Measurements from ENCODE around the gene CD55. TPM values are rescaled to one million over a fixed set of nuclear protein-coding genes. Genes with fewer than 3 reads are reported as not detected.
A peak's percentile ranks its signal among the peaks of the same experiment; 100 is the strongest.

CD55 gene
- total RNA-seq, 1 experiment from 2014 or later, result 108 TPM

DNA sequence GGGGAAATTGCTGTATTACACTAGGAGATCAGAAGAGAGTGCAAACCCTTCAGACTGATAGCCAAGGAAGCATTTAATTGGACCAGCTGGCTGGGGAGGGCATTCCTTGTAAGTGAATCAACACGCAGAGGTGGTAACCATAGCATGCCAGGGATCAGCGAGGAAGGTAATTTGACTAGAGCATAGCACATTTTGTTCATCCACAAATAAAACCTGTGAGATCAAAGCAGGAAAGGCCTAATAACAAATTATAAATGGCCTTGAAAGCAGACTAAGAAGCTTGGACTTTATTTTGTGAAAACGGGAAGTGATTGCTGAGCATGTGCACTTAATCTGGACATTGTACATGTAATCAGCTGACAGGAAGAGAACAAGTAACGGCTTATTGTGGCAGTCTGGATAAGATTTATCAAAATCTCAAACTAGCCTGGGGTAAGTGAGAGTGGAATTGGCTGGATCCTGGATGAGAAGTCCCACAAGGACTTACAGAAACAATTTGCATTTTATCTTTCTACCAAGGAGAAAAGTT, 11.7 kb upstream of the CD55 start:
- peak; percentile 74 for ATAC-seq
- Histone ChIP-seq H3K9me3 (ENCODE audit: low read length) (no peaks in the 10 kb centered on the region), H3K4me1 (ENCODE audit: insufficient read depth, low read length) (peaks cover 49% of the 10 kb centered on the region), H3K9ac (ENCODE audit: low read length) (peak overlapping the region; percentile 32), H3K9me2 (replicated peaks; ENCODE audit: low read length) (no peaks in the 10 kb centered on the region), H3K36me3 (ENCODE audit: low read depth, low read length) (no peaks in the 10 kb centered on the region), H3K27me3 (ENCODE audit: low read length) (no peaks in the 10 kb centered on the region), H3K4me3 (ENCODE audit: low read length) (peak overlapping the region; percentile 19), H2AFZ (ENCODE audit: low read length) (peak overlapping the region; percentile 52), H3F3A (ENCODE audit: low read length, unreplicated experiment) (no peaks in the 10 kb centered on the region), H4K20me1 (ENCODE audit: low read length) (no peaks in the 10 kb centered on the region), H3K27ac (ENCODE audit: low read length) (peak overlapping the region; percentile 59), H3K79me2 (ENCODE audit: low read length) (no peaks in the 10 kb centered on the region), H3K4me2 (ENCODE audit: low read length) (peak overlapping the region; percentile 67)
- TF ChIP-seq EZH2phosphoT487 (IDR thresholded peaks at IDR 0.05; ENCODE audit: borderline replicate concordance, low read length) (no peak), CTCF (conservative IDR thresholded peaks at IDR 0.05; ENCODE audit: low read depth, low read length) (no peak), EZH2 (IDR thresholded peaks at IDR 0.05; ENCODE audit: low read length, unreplicated experiment) (no peak)
- TSS peak; percentile 46 for BruUV-seq (replicated peaks)
- intact Hi-C loops (cut with micrococcal nuclease), result loop anchor here (10.0 kb wide), 1 partner anchor 285 kb away; no protein-coding TSS in a partner anchor
- DNase-seq, result peak; percentile 93
- POLR2A ChIA-PET (ENCODE audit: unreplicated experiment), result no interaction called here
- CTCF ChIA-PET, result interaction anchor here (0.5 to 0.6 kb wide), 2 partner anchors 420 to 1549 kb away, joined by 4 to 6 read pairs; no protein-coding TSS in a partner anchor

DNA sequence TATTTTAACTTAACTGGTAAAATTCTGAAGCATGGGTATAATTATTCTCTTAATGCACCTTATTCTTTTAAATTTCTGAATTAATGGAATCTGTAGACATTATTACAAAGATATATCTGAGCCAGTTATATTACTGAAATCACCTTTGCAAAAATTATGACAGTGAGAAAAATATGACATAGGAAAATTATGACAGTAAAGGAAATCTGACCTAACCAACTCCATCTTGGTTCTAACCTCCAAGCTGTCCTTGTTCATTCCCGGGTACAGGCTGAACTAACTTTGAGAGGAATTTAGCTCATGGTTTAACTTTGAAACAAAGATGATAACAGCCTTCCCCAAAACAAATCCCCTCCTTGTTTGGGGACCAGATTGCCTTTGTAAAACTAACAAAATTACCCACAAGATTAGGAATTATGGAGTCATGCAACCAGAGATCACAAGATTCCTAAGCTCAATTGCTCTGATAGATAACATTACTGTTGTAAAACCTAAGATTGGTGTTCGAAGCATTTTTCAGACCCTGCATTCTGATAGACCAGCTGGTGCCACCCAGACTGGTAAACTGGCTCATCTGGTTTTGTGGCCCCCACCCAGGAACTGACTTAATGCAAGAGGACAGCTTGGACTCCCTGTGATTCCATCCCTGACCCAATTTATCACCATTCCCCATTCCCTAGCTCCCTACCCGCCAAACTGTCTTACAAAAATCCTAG, 9.4 kb upstream of the CD55 start:
- ATAC-seq (no peak), DNase-seq (peak; percentile 43)
- BruUV-seq (replicated peaks), result no TSS peak
- TF ChIP-seq EZH2 (IDR thresholded peaks at IDR 0.05; ENCODE audit: low read length, unreplicated experiment), result no peak
- TF ChIP-seq CTCF (conservative IDR thresholded peaks at IDR 0.05; ENCODE audit: low read depth, low read length), result no peak
- no peak for TF ChIP-seq EZH2phosphoT487 (IDR thresholded peaks at IDR 0.05; ENCODE audit: borderline replicate concordance, low read length)
- ChIA-PET POLR2A (ENCODE audit: unreplicated experiment) (interaction anchor here (0.6 to 0.7 kb wide), 2 partner anchors 121 to 291 kb away, joined by 3 to 4 read pairs; no protein-coding TSS in a partner anchor), CTCF (interaction anchor here (0.9 kb wide), 1 partner anchor 9 kb away, joined by 3 read pairs; the partner anchor contains the start of gene CD55)
- no peaks in the 10 kb centered on the region for H3K79me2 ChIP-seq (ENCODE audit: low read length)
- peaks cover 57% of the 10 kb centered on the region for H3K4me1 ChIP-seq (ENCODE audit: insufficient read depth, low read length)
- H3K27ac ChIP-seq (ENCODE audit: low read length), result no peak overlapping the region
- H3K9me3 ChIP-seq (ENCODE audit: low read length), result no peaks in the 10 kb centered on the region
- intact Hi-C loops (cut with micrococcal nuclease), result no loop called here
- H4K20me1 ChIP-seq (ENCODE audit: low read length), result no peaks in the 10 kb centered on the region
- 0 out of 2 replicates have a peak overlapping the region, but pooled peaks have one; percentile 7 for H3K4me2 ChIP-seq (ENCODE audit: low read length)
- H3F3A ChIP-seq (ENCODE audit: low read length, unreplicated experiment), result peaks cover 6% of the 10 kb centered on the region
- H3K9ac ChIP-seq (ENCODE audit: low read length), result no peak overlapping the region
- H3K4me3 ChIP-seq (ENCODE audit: low read length), result no peak overlapping the region
- no peak overlapping the region for H2AFZ ChIP-seq (ENCODE audit: low read length)
- no peaks in the 10 kb centered on the region for H3K36me3 ChIP-seq (ENCODE audit: low read depth, low read length)
- H3K27me3 ChIP-seq (ENCODE audit: low read length), result no peaks in the 10 kb centered on the region
- H3K9me2 ChIP-seq (replicated peaks; ENCODE audit: low read length), result no peaks in the 10 kb centered on the region

- no peak for TF ChIP-seq CTCF (conservative IDR thresholded peaks at IDR 0.05; ENCODE audit: low read depth, low read length)
- TF ChIP-seq EZH2 (IDR thresholded peaks at IDR 0.05; ENCODE audit: low read length, unreplicated experiment), result no peak
- TF ChIP-seq EZH2phosphoT487 (IDR thresholded peaks at IDR 0.05; ENCODE audit: borderline replicate concordance, low read length), result no peak
- DNase-seq (no peak), ATAC-seq (no peak)
- no peak overlapping the region for H3K9ac ChIP-seq (ENCODE audit: low read length)
- no TSS peak for BruUV-seq (replicated peaks)
- 0 out of 2 replicates have a peak overlapping the region, but pooled peaks have one; percentile 7 for H3K4me2 ChIP-seq (ENCODE audit: low read length)
- no peak overlapping the region for H2AFZ ChIP-seq (ENCODE audit: low read length)
- H3K27me3 ChIP-seq (ENCODE audit: low read length), result no peaks in the 10 kb centered on the region
- no peak overlapping the region for H3K27ac ChIP-seq (ENCODE audit: low read length)
- intact Hi-C loops (cut with micrococcal nuclease), result no loop called here
- no peaks in the 10 kb centered on the region for H3K9me2 ChIP-seq (replicated peaks; ENCODE audit: low read length)
- no peaks in the 10 kb centered on the region for H4K20me1 ChIP-seq (ENCODE audit: low read length)
- H3K9me3 ChIP-seq (ENCODE audit: low read length), result no peaks in the 10 kb centered on the region
- peaks cover 63% of the 10 kb centered on the region for H3K4me1 ChIP-seq (ENCODE audit: insufficient read depth, low read length)
- H3K79me2 ChIP-seq (ENCODE audit: low read length), result no peaks in the 10 kb centered on the region
- H3K36me3 ChIP-seq (ENCODE audit: low read depth, low read length), result no peaks in the 10 kb centered on the region
- H3F3A ChIP-seq (ENCODE audit: low read length, unreplicated experiment), result peaks cover 6% of the 10 kb centered on the region
- ChIA-PET CTCF (interaction anchor here (0.9 kb wide), 1 partner anchor 9 kb away, joined by 3 read pairs; the partner anchor contains the start of gene CD55), POLR2A (ENCODE audit: unreplicated experiment) (interaction anchor here (0.7 kb wide), 1 partner anchor 291 kb away, joined by 3 read pairs; no protein-coding TSS in a partner anchor)
- H3K4me3 ChIP-seq (ENCODE audit: low read length), result no peak overlapping the region
Measured at GRCh38 chr1:207312604-207312920, 8.9 kb upstream of the CD55 start.

Measured in PC-3 (cell line).